HepG2 (cell line): ENCODE data around the gene MED9. TPM values are rescaled to one million over a fixed set of nuclear protein-coding genes. Genes with fewer than 3 reads are reported as not detected.
A peak's percentile ranks its signal among the peaks of the same experiment; 100 is the strongest.

Experiments used
- ATAC-seq: fragments of 200-7000 bp; cut with Tn5 transposase; 3 replicates; pipeline ENCODE4 v1.9.1; 2020; ENCODE audit warnings: mild to moderate bottlenecking, moderate library complexity
- BruUV-seq: library from RNA; stranded (reverse); fragments of 400-500 nt; replicated peaks from 2 replicates; lab custom pipeline; 2021; lab: Mats Ljungman, UMichigan
- CTCF ChIA-PET: fragments of 300-600 bp; formaldehyde crosslinking; extraction: SDS; loops from one replicate; lab custom pipeline; 2021; ENCODE audit warnings: low total read pairs, inconsistent platforms, low intra/inter-chr PET ratio; lab: Yijun Ruan, JAX
- POLR2A ChIA-PET: fragments of 350-600 bp; sonication (Branson Sonifier 250); formaldehyde crosslinking; loops from one replicate; lab custom pipeline; 2020; ENCODE audit warnings: antibody characterized with exemption, inconsistent platforms; lab: Yijun Ruan, JAX
- DNase-seq: peaks from one replicate; pipeline ENCODE4 v3.0.0-alpha.2; 2015; ENCODE audit warnings: low spot score
- FAIRE-seq: peaks from 3 replicates; lab custom pipeline; 2011; peaks lifted over from hg19 to GRCh38; lab: Jason Lieb, UNC
- H2AFZ ChIP-seq: one replicate; pipeline ENCODE4 v1.6.1; 2011; ENCODE audit warnings: low read length, inconsistent platforms
- H3K27ac ChIP-seq: fragments of 300-600 bp; 3 replicates; pipeline ENCODE4 v1.8.0; 2011; ENCODE audit warnings: mixed run types, mild to moderate bottlenecking, mixed read lengths, low read length, inconsistent platforms; ENCODE audit not compliant: insufficient read depth; ENCODE audit errors: extremely low read length
- H3K27me3 ChIP-seq, 2 experiments: fragments of 200-600 bp in 1 of 2; 2 replicates in 1 of 2; 3 replicates in 1 of 2; pipeline versions ENCODE4 v1.6.0 to v1.8.0; 2011; ENCODE audit warnings: low read length in 2 of 2, mild to moderate bottlenecking in 2 of 2, moderate library complexity in 2 of 2, inconsistent platforms in 1 of 2; ENCODE audit not compliant: insufficient read depth in 2 of 2, control insufficient read depth in 1 of 2
- H3K36me3 ChIP-seq, 2 experiments: fragments of 200-600 bp in 1 of 2; replicated peaks in 1 of 2; 2 replicates in 1 of 2; 3 replicates in 1 of 2; pipeline versions ENCODE4 v1.5.1 to v1.8.0; 2011; ENCODE audit warnings: low read length in 2 of 2, inconsistent platforms in 1 of 2; ENCODE audit not compliant: insufficient read depth in 2 of 2, control insufficient read depth in 1 of 2
- H3K4me1 ChIP-seq: 2 replicates; pipeline ENCODE4 v1.5.1; 2012; ENCODE audit warnings: low read length, inconsistent platforms; ENCODE audit not compliant: insufficient read depth
- H3K4me2 ChIP-seq: 2 replicates; pipeline ENCODE4 v1.6.0; 2011; ENCODE audit warnings: low read depth, low read length, inconsistent platforms
- H3K4me3 ChIP-seq, 3 experiments: fragments of 200-600 bp in 1 of 3; sonication (generic), shearing (Covaris generic) in 1 of 3; replicated peaks in 1 of 3; 2 replicates each; pipeline ENCODE4 v1.5.1; 2011 to 2016; ENCODE audit warnings: low read length in 3 of 3, inconsistent platforms in 2 of 3, low read depth in 2 of 3, mild to moderate bottlenecking in 2 of 3, control low read depth in 1 of 3, mixed read lengths in 1 of 3; ENCODE audit not compliant: insufficient read depth in 1 of 3
- H3K79me2 ChIP-seq: one replicate; pipeline ENCODE4 v1.6.1; 2011; ENCODE audit warnings: low read length, inconsistent platforms; ENCODE audit not compliant: insufficient read depth
- H3K9ac ChIP-seq: 2 replicates; pipeline ENCODE4 v1.6.0; 2011; ENCODE audit warnings: mild to moderate bottlenecking, low read depth, low read length, inconsistent platforms; ENCODE audit not compliant: insufficient read depth
- H3K9me3 ChIP-seq: 2 replicates; pipeline ENCODE4 v1.5.1; 2012; ENCODE audit warnings: mild to moderate bottlenecking, low read length
- H4K20me1 ChIP-seq: 2 replicates; pipeline ENCODE4 v1.6.0; 2011; ENCODE audit warnings: inconsistent platforms, mild to moderate bottlenecking, low read length, moderate library complexity; ENCODE audit not compliant: insufficient read depth
- CENPT ChIP-seq: sonication (generic); formaldehyde crosslinking; IDR thresholded peaks from 2 replicates; pipeline ENCODE4 v1.8.0; 2022; ENCODE audit warnings: low read depth, mild to moderate bottlenecking, moderate library complexity, missing genetic modification reagents
- HNRNPH1 ChIP-seq: fragments of 200-400 bp; formaldehyde crosslinking; optimal IDR thresholded peaks from 2 replicates; pipeline ENCODE3; 2017; ENCODE audit warnings: mild to moderate bottlenecking, low read depth, low read length
- RFX1 ChIP-seq: fragments of 450-650 bp; IDR thresholded peaks from 2 replicates; pipeline ENCODE4 v1.6.1; 2017
- ZNF101 ChIP-seq: sonication (generic); formaldehyde crosslinking; IDR thresholded peaks from 2 replicates; pipeline ENCODE4 v1.4.0; 2020; ENCODE audit warnings: mild to moderate bottlenecking, low read depth, missing genetic modification reagents, borderline replicate concordance
- ZNF296 ChIP-seq: sonication (generic); formaldehyde crosslinking; conservative IDR thresholded peaks from 2 replicates; pipeline ENCODE4 v1.5.0; 2020; ENCODE audit warnings: mild to moderate bottlenecking, missing genetic modification reagents
- ZNF768 ChIP-seq: sonication (generic); formaldehyde crosslinking; IDR thresholded peaks from 2 replicates; pipeline ENCODE4 v1.4.0; 2020; ENCODE audit warnings: missing genetic modification reagents
- WGBS: methylation state at CpG from one replicate; pipeline ENCODE4 v1.1.6; 2017; ENCODE audit warnings: low lambda C conversion rate; 5-methylcytosine and 5-hydroxymethylcytosine counted together
- in situ Hi-C: cut with HindIII; loops from 2 replicates; pipeline ENCODE4 v1.10.0; 2017; ENCODE audit warnings: low pct_unique_long_range_greater_than_20kb; ENCODE audit not compliant: extremely low pct_ligation_motif_present
- intact Hi-C: fragments of 100-400 bp; cut with micrococcal nuclease; formaldehyde crosslinking; loops from one replicate; pipeline ENCODE4 v1.10.0; 2022; ENCODE audit not compliant: unreplicated experiment
- polyA plus RNA-seq, 8 experiments: library from polyadenylated mRNA; depleted of rRNA in 3 of 8; stranded (reverse) in 7 of 8; unstranded in 1 of 8; fragments of >200 nt; fragmentation: Illumina TruSeq in 4 of 8; extraction: Trizol in 4 of 8; gene quantifications; 2 replicates each; pipeline versions ENCODE4 v1.2.1 to v1.2.3, GENCODE V29; 2011 to 2016; ENCODE audit warnings: low read depth in 4 of 8, missing spikeins in 1 of 8, mixed read lengths in 1 of 8; ENCODE audit not compliant: insufficient read depth in 1 of 8
- total RNA-seq, 5 experiments: library from RNA; depleted of rRNA; stranded (reverse); fragments of >200 nt; fragmentation: Illumina TruSeq; extraction: Trizol; gene quantifications; 2 replicates each; pipeline ENCODE4 v1.2.3, GENCODE V29; 2016; ENCODE audit warnings: low read depth in 1 of 5
- TF ChIP-seq, protein P1 (sequence below): sonication (generic); formaldehyde crosslinking; IDR thresholded peaks from 2 replicates; pipeline ENCODE4 v1.5.0; 2020; ENCODE audit warnings: mild to moderate bottlenecking, missing genetic modification reagents, moderate library complexity

Gene MED9
- total and polyA plus RNA-seq, 2 of the 13 experiments (the other 11 are each of a cell fraction or from before 2014, with no cell fraction given): 11.9 to 15.1 TPM

DNA sequence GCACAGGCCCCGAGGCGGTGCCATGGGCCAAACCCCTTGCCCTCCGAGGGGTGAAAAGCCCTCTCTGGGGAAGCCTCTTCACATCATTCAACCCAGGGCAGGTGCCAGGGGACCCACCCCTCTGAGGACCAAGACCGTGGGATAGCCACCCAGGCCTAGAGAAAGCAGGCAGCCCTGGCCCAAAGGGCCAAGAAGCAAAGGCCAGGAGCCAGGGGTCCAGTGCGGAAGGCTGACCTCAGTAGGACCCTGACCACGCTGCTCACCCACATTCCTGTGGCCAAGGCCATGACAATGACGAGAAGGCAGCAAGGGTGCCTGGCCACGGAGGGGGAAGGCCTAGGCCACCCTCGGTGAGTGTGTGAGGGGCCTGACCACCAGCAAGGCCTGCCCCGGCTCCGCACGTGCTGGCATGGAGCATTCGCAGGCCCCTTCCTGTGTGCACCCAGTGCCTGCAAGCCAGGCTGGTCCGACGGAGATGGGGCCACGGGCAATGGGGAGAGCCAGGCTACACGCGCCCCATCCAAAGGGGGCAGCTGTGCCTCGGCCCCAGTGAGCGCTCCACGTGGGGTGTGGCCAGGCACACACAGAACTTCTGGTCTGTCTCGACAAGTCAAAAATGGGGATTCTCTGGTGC, 43.9 kb downstream of the MED9 start:
- no TSS peak for BruUV-seq
- H3K4me2 ChIP-seq: no peak overlapping the region
- no peak for DNase-seq
- in situ Hi-C loops: no loop called here
- no peak for TF ChIP-seq RFX1
- no peak for TF ChIP-seq CENPT
- no peak for TF ChIP-seq ZNF101
- no peak for TF ChIP-seq HNRNPH1
- TF ChIP-seq, all 625 proteins: peak for 0
- no peak for FAIRE-seq
- no peak overlapping the region for H3K9ac ChIP-seq
- ChIA-PET POLR2A (no interaction called here), CTCF (no interaction called here)
- H3K27ac ChIP-seq: no peak overlapping the region
- H3K79me2 ChIP-seq: no peaks in the 10 kb centered on the region
- intact Hi-C loops: no loop called here
- no peaks in the 10 kb centered on the region for H3K4me1 ChIP-seq
- H3K27me3 ChIP-seq: no peaks in the 10 kb centered on the region
- no peaks in the 10 kb centered on the region for H3K9me3 ChIP-seq
- WGBS: 89% methylated on average over 16 of the region's 22 CpGs
- H4K20me1 ChIP-seq: 0 out of 2 replicates have a peak, but pooled peaks cover 7% of the 10 kb centered on the region
- no peak overlapping the region for H3K4me3 ChIP-seq
- H3K36me3 ChIP-seq: peaks cover 3 to 4% of the 10 kb centered on the region in 2 experiments; a peak in 2 of 5 replicates
- H2AFZ ChIP-seq: no peak overlapping the region
- ATAC-seq: no peak

DNA sequence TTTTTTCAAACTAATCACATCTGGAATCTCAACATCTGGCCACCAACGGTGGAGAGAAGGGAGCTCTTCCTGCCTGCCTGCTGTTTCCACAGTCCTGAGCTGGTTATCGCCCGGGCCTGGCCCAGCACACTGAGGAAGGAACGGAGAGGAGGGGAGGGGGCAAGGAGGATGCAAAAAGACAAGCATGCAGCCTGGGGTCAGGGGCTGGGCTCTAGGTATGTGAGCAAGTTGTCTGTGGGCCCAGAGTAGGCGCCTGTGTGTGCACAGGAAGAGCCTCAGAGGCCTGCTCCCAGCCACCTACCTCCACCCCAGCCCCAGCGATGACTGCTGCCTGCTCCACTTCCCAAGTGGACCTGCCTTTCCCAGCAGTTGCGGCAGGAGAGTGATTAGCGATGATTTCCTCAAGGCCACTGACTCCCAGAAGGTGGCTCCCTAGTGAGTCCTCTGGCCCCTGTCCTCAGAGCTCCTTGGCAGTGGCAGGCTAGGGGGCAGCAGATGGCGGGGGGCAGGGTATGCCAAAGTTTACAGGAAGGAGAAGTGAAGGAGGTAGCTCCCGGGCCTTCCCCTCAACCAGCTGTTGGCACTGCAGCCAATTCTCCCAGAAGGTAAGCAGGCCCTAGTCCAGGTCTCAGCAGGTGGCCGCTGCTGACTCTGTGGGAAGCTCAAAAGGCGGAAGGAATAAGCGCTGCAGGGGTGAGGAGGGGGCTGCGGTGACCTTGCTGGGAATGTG, 46.4 kb downstream of the MED9 start:
- H3K4me3 ChIP-seq: no peak overlapping the region
- FAIRE-seq (no peak), DNase-seq (no peak), ATAC-seq (no peak)
- no peak overlapping the region for H3K4me2 ChIP-seq
- no peak overlapping the region for H3K27ac ChIP-seq
- no peak overlapping the region for H3K9ac ChIP-seq
- POLR2A ChIA-PET: interaction anchor here (0.7 to 1.1 kb wide), 2 partner anchors 27 to 49 kb away, joined by 3 read pairs; partner anchors contain the start of gene RASD1
- no TSS peak for BruUV-seq
- H3K79me2 ChIP-seq: no peaks in the 10 kb centered on the region
- intact Hi-C loops (no loop called here), in situ Hi-C loops (no loop called here)
- no peaks in the 10 kb centered on the region for H3K9me3 ChIP-seq
- no peak overlapping the region for H2AFZ ChIP-seq
- TF ChIP-seq, protein P1, sequence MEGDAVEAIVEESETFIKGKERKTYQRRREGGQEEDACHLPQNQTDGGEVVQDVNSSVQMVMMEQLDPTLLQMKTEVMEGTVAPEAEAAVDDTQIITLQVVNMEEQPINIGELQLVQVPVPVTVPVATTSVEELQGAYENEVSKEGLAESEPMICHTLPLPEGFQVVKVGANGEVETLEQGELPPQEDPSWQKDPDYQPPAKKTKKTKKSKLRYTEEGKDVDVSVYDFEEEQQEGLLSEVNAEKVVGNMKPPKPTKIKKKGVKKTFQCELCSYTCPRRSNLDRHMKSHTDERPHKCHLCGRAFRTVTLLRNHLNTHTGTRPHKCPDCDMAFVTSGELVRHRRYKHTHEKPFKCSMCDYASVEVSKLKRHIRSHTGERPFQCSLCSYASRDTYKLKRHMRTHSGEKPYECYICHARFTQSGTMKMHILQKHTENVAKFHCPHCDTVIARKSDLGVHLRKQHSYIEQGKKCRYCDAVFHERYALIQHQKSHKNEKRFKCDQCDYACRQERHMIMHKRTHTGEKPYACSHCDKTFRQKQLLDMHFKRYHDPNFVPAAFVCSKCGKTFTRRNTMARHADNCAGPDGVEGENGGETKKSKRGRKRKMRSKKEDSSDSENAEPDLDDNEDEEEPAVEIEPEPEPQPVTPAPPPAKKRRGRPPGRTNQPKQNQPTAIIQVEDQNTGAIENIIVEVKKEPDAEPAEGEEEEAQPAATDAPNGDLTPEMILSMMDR: 0 out of 2 replicates have a peak, but pooled peaks have one; percentile 15
- TF ChIP-seq ZNF296 (CRISPR knock-in tag) (no peak), ZNF768 (CRISPR knock-in tag) (peak; percentile 33; the same call in 1 of the 2 replicates)
- no peaks in the 10 kb centered on the region for H3K4me1 ChIP-seq
- CTCF ChIA-PET: no interaction called here
- peaks cover 11% of the 10 kb centered on the region; the same call in 1 of the 2 replicates for H4K20me1 ChIP-seq
- H3K36me3 ChIP-seq: peaks cover 3 to 4% of the 10 kb centered on the region in 2 experiments; a peak in 2 of 5 replicates
- WGBS: 88% methylated on average over 12 of the region's 14 CpGs
- H3K27me3 ChIP-seq: no peaks in the 10 kb centered on the region
